Adrenal gland (tissue), 12 donors: ENCODE data around the gene METTL4. TPM values are rescaled to one million over a fixed set of nuclear protein-coding genes. Genes with fewer than 3 reads are reported as not detected.

Source experiments
- DNase-seq, 7 donors: peaks; one replicate each; pipeline ENCODE4 v3.0.0-alpha.2; 2019 to 2020
- H3K27ac ChIP-seq, 5 donors: fragments of 200-600 bp; sonication (generic) in 4 of 5; 1 replicate in 3 of 5; 2 replicates in 2 of 5; pipeline versions ENCODE4 v1.5.1 to v1.8.0; 2016 to 2020; ENCODE audit warnings: mild to moderate bottlenecking in 1 of 5
- H3K27me3 ChIP-seq: fragments of 200-600 bp; 2 replicates; pipeline ENCODE4 v1.8.0; 2021
- H3K36me3 ChIP-seq, 2 donors: fragments of 200-600 bp; replicated peaks in 1 of 2; 1 replicate in 1 of 2; 2 replicates in 1 of 2; pipeline versions ENCODE4 v1.5.1 to v1.8.0; 2018 to 2022
- H3K4me1 ChIP-seq, 2 donors: fragments of 200-600 bp; replicated peaks in 1 of 2; 1 replicate in 1 of 2; 2 replicates in 1 of 2; pipeline versions ENCODE4 v1.5.1 to v1.8.0; 2018 to 2021
- H3K4me3 ChIP-seq, 4 donors: fragments of 200-600 bp; sonication (generic) in 3 of 4; one replicate each; pipeline ENCODE4 v1.5.1; 2016 to 2018
- H3K9me3 ChIP-seq, 3 donors: fragments of 200-600 bp; sonication (generic) in 1 of 3; replicated peaks in 1 of 3; 1 replicate in 2 of 3; 2 replicates in 1 of 3; pipeline versions ENCODE4 v1.5.1 to v1.8.0; 2016 to 2021
- POLR2A ChIP-seq, 2 donors: fragments of 450-650 bp; IDR thresholded peaks; one replicate each; pipeline ENCODE4 v1.6.1; 2017; ENCODE audit warnings: antibody characterized with exemption in 2 of 2, mild to moderate bottlenecking in 2 of 2, moderate library complexity in 1 of 2
- WGBS, 4 donors: extraction: QIAGEN DNeasy Blood & Tissue Kit in 2 of 4; methylation state at CpG; one replicate each; pipeline versions ENCODE4 v1.1.5 to v1.1.7; 2013 to 2017; 5-methylcytosine and 5-hydroxymethylcytosine counted together
- intact Hi-C, 2 donors: fragments of 100-400 bp; cut with DNase I; formaldehyde crosslinking; loops; one replicate each; pipeline versions ENCODE4 v1.14.1 to v1.15.0; 2022 to 2023
- polyA plus RNA-seq, 3 donors: library from polyadenylated mRNA; stranded (reverse); fragments of 200-250 nt in 2 of 3; fragments of 350-450 nt in 1 of 3; fragmentation: Illumina TruSeq in 1 of 3; extraction: RNeasy Lipid Tissue Mini Kit (QIAGEN cat#74804) in 1 of 3; gene quantifications; one replicate each; pipeline ENCODE4 v1.2.3, GENCODE V29; 2013 to 2014
- total RNA-seq, 9 donors: library from RNA; depleted of rRNA in 4 of 9; stranded (reverse); fragments of >200 nt in 4 of 9; fragments of 120-200 nt in 1 of 9; fragmentation: NEBNext Ultra II Directional in 1 of 9; extraction: Animal tissue kit (Norgen Biotek cat#: 25700) in 1 of 9; gene quantifications; one replicate each; pipeline versions ENCODE4 v1.1.0 to v1.2.4, GENCODE V29; 2013 to 2023
- TF ChIP-seq, protein P1 (sequence below), 6 experiments: fragments of 450-650 bp in 4 of 6; fragments of 200-600 bp in 2 of 6; sonication (generic) in 1 of 6; IDR thresholded peaks; 1 replicate in 5 of 6; 2 replicates in 1 of 6; pipeline versions ENCODE4 v1.5.1 to v1.8.0; 2016 to 2021; ENCODE audit warnings: antibody characterized with exemption in 6 of 6, mild to moderate bottlenecking in 2 of 6, moderate library complexity in 1 of 6
- donor health status: healthy with polysubstance abuse.
- donor health status: Bipolar disorder and iron deficiency.
- donor health status: DM: yes; HTN: yes; CAD: no.
- donor health status: DM: no; HTN: no; CAD: no.
- donor health status: DM: no; HTN: no; CAD: no.
- donor health status: DM: yes; HTN: yes; CAD: no.

The METTL4 gene
- total and polyA plus RNA-seq, 12 donors: 1.3 to 8.7 (median 5.7) TPM

DNA sequence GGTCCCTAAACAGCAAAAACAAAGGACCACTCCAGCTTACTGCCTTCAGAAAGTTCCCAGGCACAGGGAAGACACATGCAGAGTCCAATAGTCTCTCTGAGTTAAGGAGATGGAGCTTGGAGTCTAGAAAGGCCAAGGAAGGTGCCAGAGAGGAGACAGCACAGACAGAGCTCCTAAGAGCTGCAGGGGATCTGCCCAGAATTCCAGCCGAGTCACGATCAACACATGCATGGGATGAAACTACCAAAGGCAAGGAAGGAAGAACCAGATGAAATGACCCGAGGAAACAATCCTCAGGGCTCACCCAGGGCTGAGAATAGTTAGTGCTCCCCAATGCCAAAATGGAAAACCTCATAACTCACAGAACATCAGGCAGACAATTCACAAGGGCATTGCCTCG, 15.4 kb downstream of the METTL4 start:
- DNase-seq: no peak
- Histone ChIP-seq H3K4me1 (no peaks in the 10 kb centered on the region), H3K4me3 (no peak overlapping the region), H3K27me3 (no peaks in the 10 kb centered on the region), H3K9me3 (no peaks in the 10 kb centered on the region), H3K36me3 (no peaks in the 10 kb centered on the region), H3K27ac (no peak overlapping the region)
- intact Hi-C loops: no loop called here
- TF ChIP-seq, protein P1, sequence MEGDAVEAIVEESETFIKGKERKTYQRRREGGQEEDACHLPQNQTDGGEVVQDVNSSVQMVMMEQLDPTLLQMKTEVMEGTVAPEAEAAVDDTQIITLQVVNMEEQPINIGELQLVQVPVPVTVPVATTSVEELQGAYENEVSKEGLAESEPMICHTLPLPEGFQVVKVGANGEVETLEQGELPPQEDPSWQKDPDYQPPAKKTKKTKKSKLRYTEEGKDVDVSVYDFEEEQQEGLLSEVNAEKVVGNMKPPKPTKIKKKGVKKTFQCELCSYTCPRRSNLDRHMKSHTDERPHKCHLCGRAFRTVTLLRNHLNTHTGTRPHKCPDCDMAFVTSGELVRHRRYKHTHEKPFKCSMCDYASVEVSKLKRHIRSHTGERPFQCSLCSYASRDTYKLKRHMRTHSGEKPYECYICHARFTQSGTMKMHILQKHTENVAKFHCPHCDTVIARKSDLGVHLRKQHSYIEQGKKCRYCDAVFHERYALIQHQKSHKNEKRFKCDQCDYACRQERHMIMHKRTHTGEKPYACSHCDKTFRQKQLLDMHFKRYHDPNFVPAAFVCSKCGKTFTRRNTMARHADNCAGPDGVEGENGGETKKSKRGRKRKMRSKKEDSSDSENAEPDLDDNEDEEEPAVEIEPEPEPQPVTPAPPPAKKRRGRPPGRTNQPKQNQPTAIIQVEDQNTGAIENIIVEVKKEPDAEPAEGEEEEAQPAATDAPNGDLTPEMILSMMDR (IDR thresholded peaks at IDR 0.05): no peak
- no peak for TF ChIP-seq POLR2A (IDR thresholded peaks at IDR 0.05)
- WGBS, 4 donors: 77 to 90% (median 82%) methylated on average over 4 of the region's 4 CpGs

DNA sequence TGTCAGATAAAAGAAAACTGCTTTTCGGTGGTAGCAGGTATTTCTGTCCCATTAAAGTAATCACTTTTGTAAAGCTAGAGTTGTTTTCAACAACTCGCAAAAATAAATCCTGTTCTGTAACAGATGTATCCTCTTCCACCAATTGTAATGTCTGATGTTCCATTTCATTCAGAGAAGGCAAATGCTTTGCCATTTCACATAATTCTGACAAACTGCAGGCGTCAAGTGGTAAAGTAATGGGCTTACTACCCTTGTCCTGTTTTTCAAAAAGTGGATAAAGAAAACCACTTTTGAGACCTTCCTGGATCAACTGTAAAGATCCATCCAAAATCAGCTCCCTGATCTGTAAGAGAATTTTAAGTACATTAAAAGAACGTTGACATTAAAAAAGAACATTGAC, 16.6 kb downstream of the METTL4 start:
- H3K27ac ChIP-seq: no peak overlapping the region
- no peaks in the 10 kb centered on the region for H3K27me3 ChIP-seq
- 86 to 93% (median 90%) methylated on average over 4 of the region's 4 CpGs for WGBS, 4 donors
- H3K9me3 ChIP-seq: no peaks in the 10 kb centered on the region
- no peaks in the 10 kb centered on the region for H3K36me3 ChIP-seq
- TF ChIP-seq, protein P1 (IDR thresholded peaks at IDR 0.05): no peak
- no peak for TF ChIP-seq POLR2A (IDR thresholded peaks at IDR 0.05)
- intact Hi-C loops: no loop called here
- H3K4me1 ChIP-seq: no peaks in the 10 kb centered on the region
- H3K4me3 ChIP-seq: no peak overlapping the region
- DNase-seq: no peak

DNA sequence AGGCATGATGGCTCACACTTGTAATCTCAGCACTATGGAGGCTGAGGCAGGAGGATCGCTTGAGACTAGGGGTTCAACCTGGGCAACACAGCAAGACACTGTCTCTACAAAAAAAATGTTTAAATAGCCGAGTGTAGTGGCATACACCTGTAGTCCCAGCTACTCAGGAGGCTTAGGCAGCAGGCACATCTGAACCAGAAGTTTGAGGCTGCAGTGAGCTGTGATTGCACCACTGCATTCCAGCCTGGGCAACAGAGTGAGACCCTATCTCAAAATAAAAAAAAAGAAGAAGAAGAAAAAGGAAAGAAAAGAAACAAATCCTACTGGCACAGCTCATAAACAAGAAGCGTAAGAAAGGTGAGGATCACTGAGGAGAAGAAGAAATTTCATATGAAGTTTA, 19.9 kb downstream of the METTL4 start:
- H3K36me3 ChIP-seq: no peaks in the 10 kb centered on the region
- intact Hi-C loops: no loop called here

DNA sequence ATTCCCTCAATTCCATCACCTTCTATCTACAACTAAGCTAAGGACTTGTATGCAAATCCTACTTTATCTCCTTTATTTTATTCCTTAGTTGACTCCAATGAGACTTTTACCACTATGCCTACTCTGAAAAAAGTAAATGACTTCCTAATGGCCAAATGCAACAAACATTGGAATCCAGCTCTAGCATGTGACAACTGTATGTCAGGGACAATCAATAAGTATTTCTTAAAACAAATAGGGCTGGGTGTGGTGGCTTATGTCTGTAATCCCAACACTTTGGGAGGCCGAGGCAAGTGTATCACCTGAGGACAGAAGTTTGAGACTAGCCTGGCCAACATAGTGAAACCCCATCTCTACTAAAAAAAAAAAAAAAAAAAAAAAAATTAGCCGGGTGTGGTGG, 21.8 kb downstream of the METTL4 start:
- Histone ChIP-seq H3K9me3 (no peaks in the 10 kb centered on the region), H3K4me3 (no peak overlapping the region), H3K27ac (no peak overlapping the region), H3K27me3 (no peaks in the 10 kb centered on the region), H3K36me3 (no peaks in the 10 kb centered on the region), H3K4me1 (no peaks in the 10 kb centered on the region)
- no peak for TF ChIP-seq POLR2A (IDR thresholded peaks at IDR 0.05)
- TF ChIP-seq, protein P1 (IDR thresholded peaks at IDR 0.05): no peak
- DNase-seq: no peak
- WGBS, 4 donors: 93 to 100% (median 97%) methylated on average over 2 of the region's 2 CpGs
- intact Hi-C loops: loop anchor here (10.0 kb wide), 3 partner anchors 215 to 965 kb away; no protein-coding TSS in a partner anchor

More for the DNA sequence above, 19.9 kb downstream of the METTL4 start:
- DNase-seq: no peak
- no peaks in the 10 kb centered on the region for H3K9me3 ChIP-seq
- TF ChIP-seq, protein P1 (IDR thresholded peaks at IDR 0.05): no peak
- no peak for TF ChIP-seq POLR2A (IDR thresholded peaks at IDR 0.05)
- no peaks in the 10 kb centered on the region for H3K4me1 ChIP-seq
- H3K27ac ChIP-seq: no peak overlapping the region
- H3K4me3 ChIP-seq: no peak overlapping the region
- WGBS, 4 donors: 80 to 98% (median 90%) methylated on average over 3 of the region's 3 CpGs
- H3K27me3 ChIP-seq: no peaks in the 10 kb centered on the region
